K562 (cell line): ENCODE measurements around the gene CLEC4D.

Experiments used
- EP300 ChIP-seq: IDR thresholded peaks from 2 replicates; pipeline ENCODE4 v1.6.1; 2012; ENCODE audit warnings: low read length, improper control_type of control experiment
- FOXA1 ChIP-seq: fragments of 450-650 bp; IDR thresholded peaks from 2 replicates; pipeline ENCODE4 v1.6.1; 2016; ENCODE audit warnings: mild to moderate bottlenecking, borderline replicate concordance
- GABPA ChIP-seq: fragments of 200-800 bp; sonication (Bioruptor generic); conservative IDR thresholded peaks from 2 replicates; pipeline ENCODE4 v1.6.1; 2016; ENCODE audit warnings: low read depth, missing genetic modification characterization, missing compliant biosample characterization
- HIVEP1 ChIP-seq: fragments of 250-450 bp; sonication (Bioruptor Pico); IDR thresholded peaks from 2 replicates; pipeline ENCODE4 v1.4.0; 2020; ENCODE audit warnings: mild to moderate bottlenecking
- HOXB6 ChIP-seq: fragments of 250-450 bp; sonication (Bioruptor Pico); IDR thresholded peaks from 2 replicates; pipeline ENCODE4 v1.5.1; 2022; ENCODE audit warnings: mild to moderate bottlenecking, borderline replicate concordance
- KLF6 ChIP-seq: fragments of 250-450 bp; sonication (Bioruptor Pico); IDR thresholded peaks from 2 replicates; pipeline ENCODE4 v1.4.0; 2020; ENCODE audit warnings: mild to moderate bottlenecking, moderate library complexity, borderline replicate concordance
- NR3C1 ChIP-seq: sonication (generic); formaldehyde crosslinking; IDR thresholded peaks from 2 replicates; pipeline ENCODE4 v1.8.1; 2022; ENCODE audit warnings: missing genetic modification reagents
- POLR2A ChIP-seq: fragments of 450-650 bp; conservative IDR thresholded peaks from 2 replicates; pipeline ENCODE4 v1.6.1; 2016
- POLR3A ChIP-seq: IDR thresholded peaks from 2 replicates; pipeline ENCODE4 v1.6.1; 2011; ENCODE audit warnings: borderline replicate concordance, mild to moderate bottlenecking, moderate library complexity; ENCODE audit not compliant: insufficient read length, insufficient read depth; ENCODE audit errors: extremely low read depth
- SIX5 ChIP-seq, 2 experiments: IDR thresholded peaks; 2 replicates each; pipeline ENCODE4 v1.6.1; 2011; ENCODE audit warnings: low read length in 2 of 2, borderline replicate concordance in 1 of 2, low read depth in 1 of 2, mild to moderate bottlenecking in 1 of 2, moderate library complexity in 1 of 2; ENCODE audit not compliant: insufficient read depth in 1 of 2
- ZBTB1 ChIP-seq: sonication (generic); formaldehyde crosslinking; IDR thresholded peaks from 2 replicates; pipeline ENCODE4 v1.8.1; 2023; ENCODE audit warnings: missing genetic modification reagents, low read depth, mild to moderate bottlenecking, borderline replicate concordance
- ZNF583 ChIP-seq: fragments of 250-450 bp; sonication (Bioruptor Pico); IDR thresholded peaks from 2 replicates; pipeline ENCODE4 v1.4.0; 2020
- ZNF77 ChIP-seq: fragments of 250-450 bp; sonication (Bioruptor Pico); IDR thresholded peaks from 2 replicates; pipeline ENCODE4 v1.5.0; 2020

DNA sequence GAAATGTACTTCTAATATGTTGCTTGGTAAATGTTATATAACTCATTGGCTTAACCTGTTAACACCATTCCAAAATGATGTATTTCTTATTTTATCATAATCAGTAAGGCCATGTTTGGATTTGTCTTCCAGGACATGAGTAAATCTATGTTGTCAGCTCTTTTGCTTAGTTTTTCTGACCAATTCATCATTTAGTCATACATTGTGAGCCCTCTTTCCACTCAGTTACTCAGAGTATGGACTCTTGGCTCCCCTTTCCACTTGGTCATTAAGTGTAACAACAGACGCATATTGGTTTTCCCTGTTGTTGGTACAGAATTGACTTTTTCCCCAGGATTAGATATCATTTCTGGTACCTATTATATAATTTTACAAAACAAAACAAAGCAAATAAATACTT, 9.0 kb upstream of the CLEC4D start:
- TF ChIP-seq NR3C1 (CRISPR knock-in tag) (no peak), KLF6 (no peak), HOXB6 (no peak), ZNF77 (CRISPR knock-in tag) (no peak), EP300 (no peak), GABPA (tag) (no peak), HIVEP1 (CRISPR knock-in tag) (no peak), POLR3A (no peak), FOXA1 (no peak), POLR2A (no peak), ZBTB1 (CRISPR knock-in tag) (no peak), SIX5 (IDR thresholded peaks at IDR 0.05; ENCODE audit: borderline replicate concordance in 1 of 2, insufficient read depth in 1 of 2, low read depth in 1 of 2, low read length in 2 of 2) (no peak), ZNF583 (CRISPR knock-in tag) (no peak)
